HepG2 (cell line): ENCODE data around the gene PRMT2. TPM values are rescaled to one million over a fixed set of nuclear protein-coding genes. Genes with fewer than 3 reads are reported as not detected.

Source experiments
- ADNP ChIP-seq: sonication (generic); formaldehyde crosslinking; IDR thresholded peaks from 2 replicates; pipeline ENCODE4 v1.4.0; 2020; ENCODE audit warnings: missing genetic modification reagents
- CEBPG ChIP-seq: IDR thresholded peaks from 2 replicates; pipeline ENCODE4 v1.6.1; 2016
- CHCHD3 ChIP-seq: sonication (generic); formaldehyde crosslinking; IDR thresholded peaks from 2 replicates; pipeline ENCODE4 v1.8.0; 2022; ENCODE audit warnings: mild to moderate bottlenecking, missing genetic modification reagents, moderate library complexity
- CREB1 ChIP-seq, 2 experiments: fragments of 450-650 bp in 1 of 2; IDR thresholded peaks; 2 replicates each; pipeline ENCODE4 v1.6.1; 2016 to 2017; ENCODE audit warnings: control low read depth in 1 of 2, mild to moderate bottlenecking in 1 of 2, missing compliant biosample characterization in 1 of 2, missing genetic modification characterization in 1 of 2
- GATA4 ChIP-seq: sonication (generic); IDR thresholded peaks from 2 replicates; pipeline ENCODE4 v1.6.1; 2016; ENCODE audit warnings: antibody characterized with exemption, low read depth, borderline replicate concordance
- HCFC1 ChIP-seq: fragments of 150-350 bp; IDR thresholded peaks from 2 replicates; pipeline ENCODE4 v1.6.1; 2014; ENCODE audit warnings: low read depth, low read length
- IRF2 ChIP-seq: IDR thresholded peaks from 2 replicates; pipeline ENCODE4 v1.6.1; 2018; ENCODE audit warnings: missing genetic modification reagents, missing compliant biosample characterization
- MTERF4 ChIP-seq: sonication (generic); formaldehyde crosslinking; IDR thresholded peaks from 2 replicates; pipeline ENCODE4 v1.8.0; 2023; ENCODE audit warnings: mild to moderate bottlenecking, missing genetic modification reagents
- NFKB2 ChIP-seq: sonication (generic); formaldehyde crosslinking; IDR thresholded peaks from 2 replicates; pipeline ENCODE4 v1.4.0; 2020; ENCODE audit warnings: missing genetic modification reagents, borderline replicate concordance
- NR0B2 ChIP-seq: sonication (generic); formaldehyde crosslinking; IDR thresholded peaks from 2 replicates; pipeline ENCODE4 v1.4.0; 2020; ENCODE audit warnings: mild to moderate bottlenecking, missing genetic modification reagents
- ONECUT2 ChIP-seq: sonication (generic); formaldehyde crosslinking; IDR thresholded peaks from 2 replicates; pipeline ENCODE4 v1.4.0; 2020; ENCODE audit warnings: missing genetic modification reagents
- PCBP1 ChIP-seq: fragments of 200-400 bp; formaldehyde crosslinking; IDR thresholded peaks from 2 replicates; pipeline ENCODE4 v1.6.1; 2017; ENCODE audit warnings: mild to moderate bottlenecking, low read depth, low read length, borderline replicate concordance
- RAD21 ChIP-seq: fragments of 450-650 bp; formaldehyde crosslinking; IDR thresholded peaks from 2 replicates; pipeline ENCODE4 v1.5.0; 2020; ENCODE audit warnings: mild to moderate bottlenecking
- RBM39 ChIP-seq: fragments of 200-400 bp; formaldehyde crosslinking; IDR thresholded peaks from one replicate; pipeline ENCODE4 v1.6.1; 2018; ENCODE audit warnings: antibody characterized with exemption, mild to moderate bottlenecking, low read depth, low read length; ENCODE audit not compliant: poor library complexity, severe bottlenecking
- REL ChIP-seq: sonication (generic); formaldehyde crosslinking; conservative IDR thresholded peaks from 2 replicates; pipeline ENCODE4 v1.8.0; 2022; ENCODE audit warnings: mild to moderate bottlenecking, missing genetic modification reagents, moderate library complexity
- REXO4 ChIP-seq: sonication (generic); formaldehyde crosslinking; IDR thresholded peaks from 2 replicates; pipeline ENCODE4 v1.8.0; 2022; ENCODE audit warnings: missing genetic modification reagents, mild to moderate bottlenecking, borderline replicate concordance
- TAF15 ChIP-seq: fragments of 200-400 bp; formaldehyde crosslinking; IDR thresholded peaks from one replicate; pipeline ENCODE4 v1.6.1; 2018; ENCODE audit warnings: mild to moderate bottlenecking, low read depth, low read length; ENCODE audit not compliant: poor library complexity, severe bottlenecking
- ZBTB49 ChIP-seq: sonication (generic); formaldehyde crosslinking; IDR thresholded peaks from 2 replicates; pipeline ENCODE4 v1.4.0; 2020; ENCODE audit warnings: missing genetic modification reagents, borderline replicate concordance
- ZFAT ChIP-seq: sonication (generic); formaldehyde crosslinking; conservative IDR thresholded peaks from 2 replicates; pipeline ENCODE4 v1.8.1; 2023; ENCODE audit warnings: missing genetic modification reagents, inconsistent platforms
- ZFP37 ChIP-seq: sonication (generic); formaldehyde crosslinking; IDR thresholded peaks from 2 replicates; pipeline ENCODE4 v1.4.0; 2020; ENCODE audit warnings: missing genetic modification reagents, borderline replicate concordance
- ZNF12 ChIP-seq: sonication (generic); formaldehyde crosslinking; IDR thresholded peaks from 2 replicates; pipeline ENCODE4 v1.5.0; 2020; ENCODE audit warnings: missing genetic modification reagents
- ZNF230 ChIP-seq: sonication (generic); formaldehyde crosslinking; IDR thresholded peaks from 2 replicates; pipeline ENCODE4 v1.4.0; 2020; ENCODE audit warnings: mild to moderate bottlenecking, missing genetic modification reagents
- ZNF414 ChIP-seq: sonication (generic); formaldehyde crosslinking; IDR thresholded peaks from 2 replicates; pipeline ENCODE4 v1.5.0; 2020; ENCODE audit warnings: missing genetic modification reagents
- ZNF432 ChIP-seq: sonication (generic); formaldehyde crosslinking; IDR thresholded peaks from 2 replicates; pipeline ENCODE4 v1.5.0; 2020; ENCODE audit warnings: missing genetic modification reagents, mild to moderate bottlenecking, borderline replicate concordance
- ZNF678 ChIP-seq: sonication (generic); formaldehyde crosslinking; IDR thresholded peaks from 2 replicates; pipeline ENCODE4 v1.4.0; 2020; ENCODE audit warnings: mild to moderate bottlenecking, missing genetic modification reagents
- ZNF761 ChIP-seq: sonication (generic); formaldehyde crosslinking; conservative IDR thresholded peaks from 2 replicates; pipeline ENCODE4 v1.4.0; 2020; ENCODE audit warnings: mild to moderate bottlenecking, missing genetic modification reagents
- ZSCAN29 ChIP-seq: sonication (generic); formaldehyde crosslinking; conservative IDR thresholded peaks from 2 replicates; pipeline ENCODE4 v1.4.0; 2020; ENCODE audit warnings: mild to moderate bottlenecking, missing genetic modification reagents
- polyA plus RNA-seq, 8 experiments: library from polyadenylated mRNA; depleted of rRNA in 3 of 8; stranded (reverse) in 7 of 8; unstranded in 1 of 8; fragments of >200 nt; fragmentation: Illumina TruSeq in 4 of 8; extraction: Trizol in 4 of 8; gene quantifications; 2 replicates each; pipeline versions ENCODE4 v1.2.1 to v1.2.3, GENCODE V29; 2011 to 2016; ENCODE audit warnings: low read depth in 4 of 8, missing spikeins in 1 of 8, mixed read lengths in 1 of 8; ENCODE audit not compliant: insufficient read depth in 1 of 8
- total RNA-seq, 5 experiments: library from RNA; depleted of rRNA; stranded (reverse); fragments of >200 nt; fragmentation: Illumina TruSeq; extraction: Trizol; gene quantifications; 2 replicates each; pipeline ENCODE4 v1.2.3, GENCODE V29; 2016; ENCODE audit warnings: low read depth in 1 of 5

Gene PRMT2
- total and polyA plus RNA-seq, 2 of the 13 experiments (the other 11 are each of a cell fraction or from before 2014, with no cell fraction given): 54.4 to 78.8 TPM

GRCh38 chr21:46666941-46667740 lies 31.7 kb downstream of the PRMT2 start (continued):
- TF ChIP-seq ZNF230 (CRISPR knock-in tag) (no peak), HCFC1 (no peak), IRF2 (CRISPR knock-in tag) (no peak), NR0B2 (no peak), NFKB2 (CRISPR knock-in tag) (no peak), ZSCAN29 (CRISPR knock-in tag) (peak; percentile 48; the same call in 1 of the 2 replicates), REXO4 (CRISPR knock-in tag) (no peak), ONECUT2 (CRISPR knock-in tag) (no peak), RAD21 (CRISPR knock-in tag) (no peak), REL (CRISPR knock-in tag) (no peak), CREB1 (IDR thresholded peaks at IDR 0.05) (no peak), CREB1 (CRISPR knock-in tag; IDR thresholded peaks at IDR 0.05) (no peak), ZFAT (no peak), ZFP37 (CRISPR knock-in tag) (no peak), ZNF432 (CRISPR knock-in tag) (no peak), ZNF12 (no peak), PCBP1 (no peak), RBM39 (no peak), ZBTB49 (CRISPR knock-in tag) (no peak), ZNF678 (CRISPR knock-in tag) (no peak), MTERF4 (CRISPR knock-in tag) (no peak), GATA4 (no peak), CEBPG (no peak), ADNP (CRISPR knock-in tag) (no peak), ZNF761 (no peak), CHCHD3 (0 out of 2 replicates have a peak, but pooled peaks have one; percentile 53), TAF15 (no peak), ZNF414 (CRISPR knock-in tag) (no peak)
